ENCODE results near the gene PTPN1. TPM values are rescaled to one million over a fixed set of nuclear protein-coding genes. Genes with fewer than 3 reads are reported as not detected.

Gene PTPN1
- total and polyA plus RNA-seq, 10 of the 15 experiments (the other 5 are each of a cell fraction or from before 2014, with no cell fraction given) = 15.9 to 74.7 (median 43.9) TPM

GRCh38 chr20:50498071-50498776 is 12.0 kb upstream of the PTPN1 start (continued):
- TF ChIP-seq E2F8 (IDR thresholded peaks at IDR 0.05; ENCODE audit: low read depth, partially characterized antibody) (no peak), NRF1 (conservative IDR thresholded peaks at IDR 0.05; ENCODE audit: low read depth, low read length) (no peak), SPI1 (IDR thresholded peaks at IDR 0.05; ENCODE audit: borderline replicate concordance, insufficient read depth, low read depth, low read length) (peak; percentile 34; the same call in 1 of the 2 replicates), BCL11A (IDR thresholded peaks at IDR 0.05; ENCODE audit: low read depth, low read length) (0 out of 2 replicates have a peak, but pooled peaks have one; percentile 24), POLR2AphosphoS5 (IDR thresholded peaks at IDR 0.05; ENCODE audit: low read length) (no peak), RELA (IDR thresholded peaks at IDR 0.05; ENCODE audit: borderline replicate concordance, partially characterized antibody) (no peak), EZH2 (IDR thresholded peaks at IDR 0.05; ENCODE audit: borderline replicate concordance, control insufficient read depth, low read depth, low read length) (no peak), NBN (IDR thresholded peaks at IDR 0.05) (0 out of 2 replicates have a peak, but pooled peaks have one; percentile 20), TARDBP (IDR thresholded peaks at IDR 0.05; ENCODE audit: borderline replicate concordance) (no peak), RELB (IDR thresholded peaks at IDR 0.05; ENCODE audit: low read depth) (no peak; the same call in 1 of the 2 replicates), ZBED1 (IDR thresholded peaks at IDR 0.05; ENCODE audit: borderline replicate concordance) (peak; percentile 39; the same call in 1 of the 2 replicates), BHLHE40 (IDR thresholded peaks at IDR 0.05; ENCODE audit: borderline replicate concordance in 1 of 2, low read depth in 2 of 2, low read length in 1 of 2) (0 out of 4 replicates have a peak, but pooled peaks of 1 of the 2 experiments have one; percentile 6), JUNB (IDR thresholded peaks at IDR 0.05) (peak; percentile 38; the same call in 1 of the 2 replicates), NFYB (IDR thresholded peaks at IDR 0.05; ENCODE audit: insufficient read depth, low read depth, low read length) (no peak), IKZF1 (conservative IDR thresholded peaks at IDR 0.05) (0 out of 2 replicates have a peak, but pooled peaks have one; percentile 23), ATF2 (IDR thresholded peaks at IDR 0.05; ENCODE audit: low read length) (peak; percentile 12; the same call in 1 of the 2 replicates), CUX1 (IDR thresholded peaks at IDR 0.05; ENCODE audit: insufficient replicate concordance, low read depth, low read length) (peak; percentile 49), IKZF2 (IDR thresholded peaks at IDR 0.05) (peak; percentile 28 to 49; a peak in 3 of 4 replicates)

Data from GM12878 (cell line).